Type B pancreatic cell (in vitro differentiated cells): ENCODE data around the gene MYLK3. TPM values are rescaled to one million over a fixed set of nuclear protein-coding genes. Genes with fewer than 3 reads are reported as not detected.

Source experiments
- DNase-seq: peaks from one replicate; pipeline ENCODE4 v3.0.0; 2021; ENCODE audit warnings: mixed read lengths; ENCODE audit not compliant: unreplicated experiment; ENCODE audit errors: extremely low spot score
- H3K27ac Mint-ChIP-seq: 2 replicates; pipeline ENCODE4 v1.8.0; 2021; ENCODE audit warnings: mild to moderate bottlenecking, mixed read lengths
- H3K27me3 Mint-ChIP-seq: 2 replicates; pipeline ENCODE4 v1.8.0; 2021; ENCODE audit warnings: mixed read lengths
- H3K36me3 Mint-ChIP-seq: 2 replicates; pipeline ENCODE4 v1.8.0; 2021; ENCODE audit warnings: mixed read lengths
- H3K4me1 Mint-ChIP-seq: one replicate; pipeline ENCODE4 v1.8.0; 2021; ENCODE audit warnings: mixed read lengths; ENCODE audit not compliant: unreplicated experiment
- H3K4me3 Mint-ChIP-seq: 2 replicates; pipeline ENCODE4 v1.8.0; 2021; ENCODE audit warnings: mild to moderate bottlenecking, mixed read lengths
- H3K9me3 Mint-ChIP-seq: 2 replicates; pipeline ENCODE4 v1.8.0; 2021; ENCODE audit warnings: mixed read lengths
- total RNA-seq: library from RNA; stranded (reverse); gene quantifications from 2 replicates; pipeline ENCODE4 v1.2.1, GENCODE V29; 2021; ENCODE audit warnings: low replicate concordance
- TF ChIP-seq, protein P1 (sequence below): fragments of 200-600 bp; sonication (generic); conservative IDR thresholded peaks from 2 replicates; pipeline ENCODE4 v1.5.0; 2021; ENCODE audit warnings: antibody characterized with exemption, mild to moderate bottlenecking

The MYLK3 gene
- total RNA-seq, 1 donor from 2014 or later = 0.82 TPM

DNA sequence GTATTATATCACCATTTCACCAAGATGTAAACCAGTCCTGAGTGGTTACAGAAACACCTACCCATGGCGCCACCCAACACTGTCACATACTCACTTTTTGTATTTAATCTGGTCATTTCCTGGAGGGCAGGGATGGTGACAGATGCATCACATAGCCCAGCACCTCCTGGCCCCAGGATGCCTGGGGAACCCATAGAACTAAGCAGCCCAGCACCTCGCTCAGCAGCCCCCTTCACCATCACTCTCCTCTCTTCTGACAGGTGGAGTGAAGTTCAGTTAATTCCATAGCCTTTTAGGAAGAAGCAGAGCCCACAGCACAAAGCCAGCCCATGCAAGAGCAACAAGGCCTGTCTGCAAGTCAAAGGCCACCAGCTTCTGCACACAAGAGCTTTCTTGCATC, 27.5 kb downstream of the MYLK3 start:
- Mint-ChIP-seq H3K4me3 (no peak overlapping the region), H3K27ac (no peak overlapping the region), H3K9me3 (no peaks in the 10 kb centered on the region), H3K4me1 (no peaks in the 10 kb centered on the region), H3K36me3 (no peaks in the 10 kb centered on the region), H3K27me3 (no peaks in the 10 kb centered on the region)
- TF ChIP-seq, protein P1, sequence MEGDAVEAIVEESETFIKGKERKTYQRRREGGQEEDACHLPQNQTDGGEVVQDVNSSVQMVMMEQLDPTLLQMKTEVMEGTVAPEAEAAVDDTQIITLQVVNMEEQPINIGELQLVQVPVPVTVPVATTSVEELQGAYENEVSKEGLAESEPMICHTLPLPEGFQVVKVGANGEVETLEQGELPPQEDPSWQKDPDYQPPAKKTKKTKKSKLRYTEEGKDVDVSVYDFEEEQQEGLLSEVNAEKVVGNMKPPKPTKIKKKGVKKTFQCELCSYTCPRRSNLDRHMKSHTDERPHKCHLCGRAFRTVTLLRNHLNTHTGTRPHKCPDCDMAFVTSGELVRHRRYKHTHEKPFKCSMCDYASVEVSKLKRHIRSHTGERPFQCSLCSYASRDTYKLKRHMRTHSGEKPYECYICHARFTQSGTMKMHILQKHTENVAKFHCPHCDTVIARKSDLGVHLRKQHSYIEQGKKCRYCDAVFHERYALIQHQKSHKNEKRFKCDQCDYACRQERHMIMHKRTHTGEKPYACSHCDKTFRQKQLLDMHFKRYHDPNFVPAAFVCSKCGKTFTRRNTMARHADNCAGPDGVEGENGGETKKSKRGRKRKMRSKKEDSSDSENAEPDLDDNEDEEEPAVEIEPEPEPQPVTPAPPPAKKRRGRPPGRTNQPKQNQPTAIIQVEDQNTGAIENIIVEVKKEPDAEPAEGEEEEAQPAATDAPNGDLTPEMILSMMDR = no peak
- DNase-seq = no peak

DNA sequence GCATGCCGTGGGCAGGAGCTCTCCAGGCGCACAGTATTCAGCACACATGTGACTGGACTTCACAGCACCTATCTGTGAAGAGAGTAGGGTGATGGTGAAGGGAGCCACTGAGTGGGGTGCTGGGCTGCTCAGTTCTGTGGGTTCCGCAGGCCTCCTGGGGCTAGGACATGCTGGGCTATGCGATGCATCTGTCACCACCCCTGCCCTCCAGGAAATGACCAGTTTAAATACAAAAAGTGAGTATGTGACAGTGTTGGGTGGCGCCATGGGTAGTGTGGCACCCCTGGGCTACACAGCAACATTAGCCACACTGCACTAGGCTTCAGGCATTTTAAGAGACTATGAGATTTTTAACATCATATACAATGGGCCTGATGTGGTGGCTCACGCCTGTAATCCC, 28.6 kb downstream of the MYLK3 start:
- no peaks in the 10 kb centered on the region for H3K27me3 Mint-ChIP-seq
- no peaks in the 10 kb centered on the region for H3K36me3 Mint-ChIP-seq
- no peak for DNase-seq
- no peaks in the 10 kb centered on the region for H3K9me3 Mint-ChIP-seq
- H3K4me3 Mint-ChIP-seq = no peak overlapping the region
- H3K27ac Mint-ChIP-seq = no peak overlapping the region
- TF ChIP-seq, protein P1 = no peak
- H3K4me1 Mint-ChIP-seq = no peaks in the 10 kb centered on the region

DNA sequence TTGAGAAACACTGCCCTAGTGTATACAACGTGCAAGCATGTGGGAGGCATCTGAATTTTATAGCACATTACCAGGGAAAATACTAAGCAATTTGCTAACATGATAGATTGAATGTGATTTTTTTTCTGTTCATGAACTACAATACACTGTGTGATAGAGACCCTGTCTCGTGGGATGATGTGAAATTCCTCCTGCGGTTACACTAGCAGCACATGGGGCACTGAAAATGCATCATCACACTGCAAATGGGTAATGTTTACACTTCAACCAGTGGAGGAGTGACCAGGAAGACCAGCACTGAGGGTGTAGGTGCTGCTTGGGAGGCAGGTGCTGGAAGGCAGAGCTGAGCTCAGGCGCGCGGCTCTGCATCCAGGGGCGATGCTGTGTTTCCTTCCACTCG, 29.9 kb downstream of the MYLK3 start:
- Mint-ChIP-seq H3K4me3 (no peak overlapping the region), H3K27ac (no peak overlapping the region), H3K4me1 (no peaks in the 10 kb centered on the region), H3K36me3 (no peaks in the 10 kb centered on the region), H3K27me3 (no peaks in the 10 kb centered on the region), H3K9me3 (no peaks in the 10 kb centered on the region)
- TF ChIP-seq, protein P1 = no peak
- no peak for DNase-seq

DNA sequence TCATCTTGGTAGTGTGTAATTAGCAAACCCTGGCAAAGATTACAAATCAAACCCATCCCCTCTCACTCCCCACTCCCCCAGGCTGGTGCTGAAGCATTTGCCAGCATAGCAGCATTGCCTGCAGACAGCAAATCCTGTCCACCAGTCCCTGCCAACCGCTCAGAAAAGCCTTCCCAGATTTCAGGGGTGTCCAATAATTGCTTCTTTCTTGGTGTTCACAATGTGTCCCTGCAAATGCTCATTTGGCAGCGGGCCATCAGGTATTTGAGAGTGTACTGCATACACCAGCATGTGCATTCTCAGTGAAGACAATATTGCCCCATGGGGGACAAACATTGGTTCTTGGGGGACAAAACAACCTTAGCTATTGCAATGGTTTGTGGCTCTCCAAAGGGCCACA, 30.5 kb downstream of the MYLK3 start:
- H3K27ac Mint-ChIP-seq = no peak overlapping the region
- H3K4me1 Mint-ChIP-seq = no peaks in the 10 kb centered on the region
- H3K36me3 Mint-ChIP-seq = no peaks in the 10 kb centered on the region
- H3K9me3 Mint-ChIP-seq = no peaks in the 10 kb centered on the region
- TF ChIP-seq, protein P1 = no peak
- H3K4me3 Mint-ChIP-seq = no peak overlapping the region
- no peak for DNase-seq
- H3K27me3 Mint-ChIP-seq = no peaks in the 10 kb centered on the region

DNA sequence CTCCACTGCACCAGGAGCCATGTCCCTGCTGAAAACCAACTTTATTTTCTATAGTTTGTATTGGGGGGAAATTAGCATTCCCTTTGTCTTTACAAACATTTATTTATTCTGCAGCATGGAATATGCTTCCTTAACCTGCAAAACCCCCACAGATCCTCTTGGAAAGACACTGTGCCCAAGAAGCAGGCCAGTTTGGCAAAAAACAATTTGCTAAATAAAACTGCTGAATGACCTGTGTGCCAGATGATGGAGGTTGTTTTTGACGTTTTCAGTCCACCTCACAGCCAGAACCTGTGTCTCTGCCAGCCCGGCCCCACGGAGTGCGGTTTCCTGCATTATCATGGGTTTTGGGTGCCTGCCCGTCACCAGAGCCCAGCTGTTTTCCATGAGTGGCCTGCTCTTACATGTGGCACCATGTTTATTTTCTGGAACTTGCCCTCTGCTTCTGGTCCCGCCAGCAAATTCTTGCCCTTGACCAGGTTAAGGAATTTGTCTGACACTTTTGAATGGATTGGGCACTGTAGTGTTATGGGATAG, 32.3 kb downstream of the MYLK3 start:
- TF ChIP-seq, protein P1 = no peak
- H3K9me3 Mint-ChIP-seq = no peaks in the 10 kb centered on the region
- H3K36me3 Mint-ChIP-seq = no peaks in the 10 kb centered on the region
- no peaks in the 10 kb centered on the region for H3K4me1 Mint-ChIP-seq
- no peak overlapping the region for H3K4me3 Mint-ChIP-seq
- no peaks in the 10 kb centered on the region for H3K27me3 Mint-ChIP-seq
- no peak overlapping the region for H3K27ac Mint-ChIP-seq
- DNase-seq = no peak
